Neutrophil (primary cell): ENCODE data around the gene LRFN3.
"Not testable (repeated sequence)": the region's sequence is repeated elsewhere in the genome, so short reads cannot be mapped to it uniquely, and the experiment has no call there.

Experiments
- H3K27ac ChIP-seq: fragments of 200-600 bp; sonication (generic); 2 replicates; pipeline ENCODE4 v1.5.1; 2016; ENCODE audit warnings: mild to moderate bottlenecking, moderate library complexity
- H3K27me3 ChIP-seq: fragments of 200-600 bp; sonication (generic); 2 replicates; pipeline ENCODE4 v1.6.0; 2016; ENCODE audit warnings: mild to moderate bottlenecking
- H3K36me3 ChIP-seq: fragments of 200-600 bp; sonication (generic); 2 replicates; pipeline ENCODE4 v1.5.1; 2017
- H3K4me1 ChIP-seq, 2 experiments: fragments of 200-600 bp in 1 of 2; sonication (generic) in 1 of 2; 1 replicate in 1 of 2; 2 replicates in 1 of 2; pipeline versions ENCODE4 v1.5.1 to v1.6.1; 2013 to 2016; ENCODE audit warnings: low read depth in 1 of 2, low read length in 1 of 2, mild to moderate bottlenecking in 1 of 2, moderate library complexity in 1 of 2; ENCODE audit not compliant: control insufficient read depth in 1 of 2, insufficient read depth in 1 of 2
- H3K4me3 ChIP-seq, 2 experiments: fragments of 200-600 bp in 1 of 2; sonication (generic) in 1 of 2; 1 replicate in 1 of 2; 2 replicates in 1 of 2; pipeline ENCODE4 v1.5.1; 2013 to 2016; ENCODE audit warnings: low read depth in 1 of 2, low read length in 1 of 2, mild to moderate bottlenecking in 1 of 2, moderate library complexity in 1 of 2
- H3K9me3 ChIP-seq: fragments of 200-600 bp; sonication (generic); 2 replicates; pipeline ENCODE4 v1.5.1; 2016
- CTCF ChIP-seq: fragments of 200-600 bp; sonication (generic); IDR thresholded peaks from 2 replicates; pipeline ENCODE4 v1.5.1; 2016; ENCODE audit warnings: antibody characterized with exemption

The LRFN3 gene

GRCh38 chr19:35890113-35890650, 46.0 kb upstream of the LRFN3 start:
- no peak overlapping the region for H3K4me3 ChIP-seq
- TF ChIP-seq CTCF: no peak
- peaks cover 93% of the 10 kb centered on the region for H3K36me3 ChIP-seq
- H3K27me3 ChIP-seq: no peaks in the 10 kb centered on the region
- no peaks in the 10 kb centered on the region for H3K4me1 ChIP-seq
- peak overlapping the region; percentile 61 for H3K27ac ChIP-seq
- H3K9me3 ChIP-seq: peaks cover 7% of the 10 kb centered on the region

DNA sequence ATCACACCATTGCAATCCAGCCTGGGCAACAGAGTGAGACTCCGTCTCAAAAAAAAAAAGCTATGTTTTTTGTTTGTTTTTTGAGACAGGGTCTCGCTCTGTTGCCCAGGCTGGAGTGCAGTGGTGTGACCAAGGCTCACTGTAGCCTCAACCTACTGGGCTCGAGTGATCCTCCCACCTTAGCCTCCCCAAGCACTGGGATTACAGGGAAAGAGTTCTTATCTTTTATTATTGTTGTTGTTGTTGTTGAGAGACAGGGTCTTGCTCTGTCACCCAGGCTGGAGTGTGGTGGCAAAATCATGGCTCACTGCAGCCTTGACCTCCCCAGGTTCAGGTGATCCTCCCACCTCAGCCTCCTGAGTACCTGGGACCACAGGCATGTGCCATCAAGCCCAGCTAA, 44.4 kb upstream of the LRFN3 start:
- peaks cover 99% of the 10 kb centered on the region for H3K36me3 ChIP-seq
- not testable (repeated sequence) for H3K27me3 ChIP-seq, H3K9me3 ChIP-seq, H3K4me3 ChIP-seq
- peaks cover 7 to 12% of the 10 kb centered on the region in 2 experiments for H3K4me1 ChIP-seq
- H3K27ac ChIP-seq: peak overlapping the region; percentile 50

- no peak overlapping the region for H3K4me3 ChIP-seq
- no peak for TF ChIP-seq CTCF
- peak overlapping the region; percentile 56 for H3K27ac ChIP-seq
- no peaks in the 10 kb centered on the region for H3K27me3 ChIP-seq
- peaks cover 27 to 30% of the 10 kb centered on the region in 2 experiments for H3K4me1 ChIP-seq
- H3K9me3 ChIP-seq: no peaks in the 10 kb centered on the region
- peaks cover 86% of the 10 kb centered on the region for H3K36me3 ChIP-seq
Measured at GRCh38 chr19:35894342-35894741, 41.8 kb upstream of the LRFN3 start.

DNA sequence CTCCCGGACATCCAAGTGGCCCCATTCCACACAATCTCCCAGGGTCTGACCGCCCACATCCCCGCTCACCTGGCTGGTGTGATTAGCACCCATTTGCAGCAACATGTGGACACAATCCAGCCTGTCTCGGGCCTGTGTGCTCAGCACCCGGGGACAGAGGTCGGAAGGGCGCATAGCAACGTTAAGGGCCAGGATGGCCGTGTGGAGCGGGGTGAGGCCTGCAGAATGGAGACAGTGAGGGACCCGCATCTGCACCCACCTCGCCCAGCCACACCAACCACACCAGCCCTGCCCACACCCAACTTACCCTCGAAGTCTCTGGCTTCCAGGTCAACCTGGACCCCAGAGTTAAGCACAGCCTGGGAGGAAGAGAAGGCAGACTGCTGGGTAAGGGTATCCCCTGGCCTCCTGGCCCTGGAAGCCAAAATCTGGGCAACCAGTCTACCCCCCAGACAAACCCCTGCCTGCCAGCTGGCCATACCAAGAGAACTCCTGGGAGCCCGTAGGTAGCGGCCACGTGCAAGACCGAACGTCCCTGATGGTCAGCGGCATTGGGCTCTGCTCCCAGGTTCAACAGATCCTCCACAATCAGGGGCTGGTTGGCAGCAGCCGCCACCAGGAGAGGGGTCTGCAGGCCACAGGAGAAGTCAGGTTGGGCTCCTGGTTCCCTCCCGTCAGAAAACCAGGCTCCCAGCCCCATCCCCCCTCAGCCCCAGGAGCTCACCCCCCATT, 40.1 kb upstream of the LRFN3 start:
- Histone ChIP-seq H3K27ac (peak overlapping the region; percentile 100), H3K36me3 (peaks cover 68% of the 10 kb centered on the region)
- no peak for TF ChIP-seq CTCF

DNA sequence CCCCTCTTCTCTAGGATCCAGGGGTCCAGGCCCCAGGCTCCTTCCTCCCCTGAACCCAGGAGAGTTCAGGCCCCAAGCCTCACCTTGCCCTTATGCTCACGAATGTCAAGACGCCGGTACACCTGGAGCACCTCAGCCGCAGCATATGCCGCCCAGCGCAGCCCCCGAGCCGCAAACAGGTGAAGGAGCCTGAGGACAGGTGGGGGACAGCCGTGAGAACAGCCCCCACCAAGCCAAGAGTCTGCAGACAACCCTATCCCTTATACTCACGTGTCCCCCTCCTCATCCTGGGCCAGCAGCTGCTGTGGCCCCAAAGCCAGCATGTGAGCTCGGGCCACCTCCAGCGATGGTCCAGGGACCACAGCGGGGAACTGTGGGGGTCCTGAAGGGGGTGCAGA, 39.5 kb upstream of the LRFN3 start:
- Histone ChIP-seq H3K4me1 (peaks cover 39 to 40% of the 10 kb centered on the region in 2 experiments), H3K27me3 (no peaks in the 10 kb centered on the region), H3K36me3 (peaks cover 64% of the 10 kb centered on the region), H3K27ac (peak overlapping the region; percentile 100), H3K4me3 (no peak overlapping the region), H3K9me3 (no peaks in the 10 kb centered on the region)
- no peak for TF ChIP-seq CTCF

More for the DNA sequence above, 40.1 kb upstream of the LRFN3 start:
- no peaks in the 10 kb centered on the region for H3K9me3 ChIP-seq
- no peaks in the 10 kb centered on the region for H3K27me3 ChIP-seq
- H3K4me3 ChIP-seq: no peak overlapping the region
- H3K4me1 ChIP-seq: peaks cover 33 to 34% of the 10 kb centered on the region in 2 experiments

GRCh38 chr19:35897706-35898451, 38.3 kb upstream of the LRFN3 start:
- Histone ChIP-seq H3K27me3 (no peaks in the 10 kb centered on the region), H3K9me3 (no peaks in the 10 kb centered on the region), H3K36me3 (peaks cover 51% of the 10 kb centered on the region), H3K4me1 (peaks cover 51 to 52% of the 10 kb centered on the region in 2 experiments), H3K27ac (peak overlapping the region; percentile 100), H3K4me3 (peak overlapping the region; percentile 87 to 93)
- TF ChIP-seq CTCF: no peak
